ENCODE measurements around the gene MTIF2. TPM values are rescaled to one million over a fixed set of nuclear protein-coding genes. Genes with fewer than 3 reads are reported as not detected.

Gene MTIF2
- total RNA-seq, 2 experiments from 2014 or later, result 43.9 to 44.2 TPM

Other genes with a start within 250 kb of the MTIF2 start
- 10 to 100 TPM; 76.4 to 76.7 TPM for gene RTN4, start 218.8 kb downstream of the MTIF2 start, total RNA-seq
- 1 to 10 TPM; 2.4 to 3.1 TPM for gene CLHC1, start 36.9 kb downstream of the MTIF2 start, total RNA-seq
- 1,000 to 10,000 TPM; 1,468 to 1,556 TPM for gene RPS27A, start 36.5 kb downstream of the MTIF2 start, total RNA-seq
- gene CCDC88A, start 150.6 kb upstream of the MTIF2 start, total RNA-seq, result 10 to 100 TPM in 1 of 2 experiments, 1 to 10 TPM in 1; 9.7 to 10.7 TPM

Data from activated naive CD4-positive, alpha-beta T cell treated with anti-CD3 and anti-CD28 coated beads for 36 hours (primary cell).